Rectal smooth muscle tissue (tissue), 1 donor: ENCODE measurements around the gene LRRC53.

ENCODE experiments used
- H3K27ac ChIP-seq: one replicate; pipeline ENCODE4 v1.7.0; 2013; ENCODE audit warnings: low read depth, low read length, inconsistent platforms
- H3K27me3 ChIP-seq: one replicate; pipeline ENCODE4 v1.7.0; 2013; ENCODE audit warnings: low read length; ENCODE audit not compliant: control insufficient read depth, insufficient read depth
- H3K36me3 ChIP-seq: one replicate; pipeline ENCODE4 v1.7.0; 2013; ENCODE audit warnings: low read length; ENCODE audit not compliant: control insufficient read depth, insufficient read depth
- H3K4me1 ChIP-seq: one replicate; pipeline ENCODE4 v1.7.0; 2013; ENCODE audit warnings: low read length; ENCODE audit not compliant: control insufficient read depth, insufficient read depth
- H3K4me3 ChIP-seq: one replicate; pipeline ENCODE4 v1.7.0; 2013; ENCODE audit warnings: low read length
- H3K9ac ChIP-seq: one replicate; pipeline ENCODE4 v1.7.0; 2013; ENCODE audit warnings: low read length

Gene LRRC53

DNA sequence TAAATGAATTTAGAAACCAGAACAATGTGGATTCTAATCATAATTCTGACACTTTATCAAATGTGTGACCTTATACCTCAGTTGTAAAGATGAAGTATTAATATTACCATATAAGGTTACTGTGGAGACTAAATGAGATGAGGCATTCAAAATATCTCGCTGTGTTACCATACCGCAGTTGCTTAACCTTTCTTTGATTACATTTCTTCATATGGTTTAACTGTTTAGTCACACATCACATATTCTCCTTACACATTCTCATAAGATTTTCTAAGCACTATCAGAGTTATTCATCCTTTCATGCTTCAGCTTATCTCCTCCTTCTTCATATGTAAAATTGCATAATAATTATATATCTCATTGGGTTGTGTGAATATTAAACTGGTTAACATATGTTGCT is 88.9 kb downstream of the LRRC53 start:
- H3K27me3 ChIP-seq: no peaks in the 10 kb centered on the region
- no peaks in the 10 kb centered on the region for H3K36me3 ChIP-seq
- H3K4me3 ChIP-seq: no peak overlapping the region
- no peak overlapping the region for H3K9ac ChIP-seq
- peaks cover 2% of the 10 kb centered on the region for H3K4me1 ChIP-seq
- H3K27ac ChIP-seq: no peak overlapping the region

DNA sequence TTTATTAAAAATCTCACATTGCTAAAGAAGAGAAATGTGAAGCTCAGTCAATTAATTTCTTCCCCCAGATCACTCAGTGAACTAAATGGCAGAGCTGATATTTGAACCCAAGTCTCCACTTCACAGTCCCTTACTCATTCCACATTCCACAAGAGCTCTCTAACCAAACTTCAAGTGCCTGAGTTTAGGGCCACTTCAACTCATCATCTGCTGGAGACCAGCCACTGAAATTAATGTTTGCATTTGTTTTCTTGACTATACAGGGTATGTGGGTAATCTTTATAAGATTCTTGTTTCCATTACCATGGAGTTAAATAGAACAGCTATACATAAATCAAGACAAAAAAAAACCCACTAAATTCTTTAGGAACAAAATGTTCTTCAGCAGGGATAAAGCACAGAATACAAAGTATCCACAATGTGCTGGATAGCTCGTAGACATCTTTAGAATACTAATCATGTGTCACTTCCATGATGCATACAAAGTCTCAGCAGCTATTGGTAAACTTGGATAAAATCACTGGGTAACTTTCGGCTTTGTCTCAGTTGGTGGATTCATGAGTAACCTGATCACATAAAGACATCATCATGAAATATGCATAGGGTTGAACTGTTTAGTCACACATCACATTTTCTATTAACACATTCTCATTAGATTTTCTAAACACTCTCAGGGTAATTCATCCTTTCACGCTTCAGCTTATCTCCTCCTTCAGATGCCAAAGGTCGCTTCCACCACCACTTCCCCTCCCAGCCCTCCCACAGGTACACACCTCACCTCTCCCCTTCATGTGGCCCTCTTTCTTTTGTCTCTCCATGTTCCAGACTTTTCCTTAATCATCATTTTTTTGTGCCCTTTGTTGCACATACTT is 89.8 kb downstream of the LRRC53 start:
- Histone ChIP-seq H3K4me1 (peaks cover 2% of the 10 kb centered on the region), H3K27me3 (no peaks in the 10 kb centered on the region), H3K36me3 (no peaks in the 10 kb centered on the region), H3K4me3 (no peak overlapping the region), H3K27ac (no peak overlapping the region), H3K9ac (no peak overlapping the region)

DNA sequence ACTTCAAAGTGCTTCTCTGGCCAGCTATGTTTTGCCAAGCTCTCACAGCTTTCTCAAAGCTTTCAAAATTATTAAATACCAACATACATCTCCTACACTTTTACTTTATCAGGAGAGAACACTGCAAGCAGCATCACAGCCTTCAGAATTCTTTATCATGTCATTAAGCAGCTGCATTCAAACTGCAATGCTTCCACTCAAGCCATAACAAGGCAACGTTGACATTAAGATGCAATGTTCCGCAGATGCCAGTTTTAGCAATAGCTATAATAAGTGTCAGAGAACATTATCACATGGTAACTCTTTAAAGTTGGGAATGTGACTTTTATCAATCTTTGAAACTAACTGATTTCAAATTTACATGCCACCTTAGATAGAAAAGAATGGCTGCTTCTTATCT is 91.9 kb downstream of the LRRC53 start:
- Histone ChIP-seq H3K4me3 (no peak overlapping the region), H3K36me3 (no peaks in the 10 kb centered on the region), H3K4me1 (no peaks in the 10 kb centered on the region), H3K27ac (no peak overlapping the region), H3K9ac (no peak overlapping the region), H3K27me3 (no peaks in the 10 kb centered on the region)
